ENCODE measurements around the gene CCDC144A.
A peak's percentile ranks its signal among the peaks of the same experiment; 100 is the strongest.
"Not testable (repeated sequence)": the region's sequence is repeated elsewhere in the genome, so short reads cannot be mapped to it uniquely, and the experiment has no call there.

The CCDC144A gene

DNA sequence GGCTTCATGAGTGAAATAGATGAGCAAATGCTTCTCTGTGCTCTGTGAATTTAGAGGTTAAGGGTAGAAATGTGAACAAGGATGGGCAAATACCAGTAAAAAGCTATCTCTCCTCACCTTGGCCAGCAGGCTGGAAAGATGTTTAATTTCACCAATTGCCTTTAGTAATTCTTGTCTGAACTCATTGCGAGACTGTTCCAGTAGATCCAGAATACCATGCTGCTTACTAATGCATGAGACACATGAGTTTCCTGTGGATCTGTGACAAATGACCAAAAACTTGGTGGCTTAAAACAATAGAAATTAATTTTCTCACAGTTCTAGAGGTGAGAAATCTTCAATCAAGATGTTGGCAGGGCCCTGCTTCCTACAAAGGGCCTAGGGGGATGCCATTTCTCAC is 27.1 kb upstream of the CCDC144A start:
- H3K4me3 ChIP-seq (ENCODE audit: low read length), result no peak overlapping the region
- TF ChIP-seq CTCF (IDR thresholded peaks at IDR 0.05; ENCODE audit: insufficient read depth, low read depth, low read length, missing control alignments), result no peak
- peak; percentile 74 for DNase-seq (ENCODE audit: low read depth)

- peak overlapping the region; percentile 48 for H3K4me3 ChIP-seq (ENCODE audit: low read length)
- DNase-seq (ENCODE audit: low read depth), result not testable (repeated sequence)
Observed at GRCh38 chr17:16666553-16666906, 23.5 kb upstream of the CCDC144A start.

DNA sequence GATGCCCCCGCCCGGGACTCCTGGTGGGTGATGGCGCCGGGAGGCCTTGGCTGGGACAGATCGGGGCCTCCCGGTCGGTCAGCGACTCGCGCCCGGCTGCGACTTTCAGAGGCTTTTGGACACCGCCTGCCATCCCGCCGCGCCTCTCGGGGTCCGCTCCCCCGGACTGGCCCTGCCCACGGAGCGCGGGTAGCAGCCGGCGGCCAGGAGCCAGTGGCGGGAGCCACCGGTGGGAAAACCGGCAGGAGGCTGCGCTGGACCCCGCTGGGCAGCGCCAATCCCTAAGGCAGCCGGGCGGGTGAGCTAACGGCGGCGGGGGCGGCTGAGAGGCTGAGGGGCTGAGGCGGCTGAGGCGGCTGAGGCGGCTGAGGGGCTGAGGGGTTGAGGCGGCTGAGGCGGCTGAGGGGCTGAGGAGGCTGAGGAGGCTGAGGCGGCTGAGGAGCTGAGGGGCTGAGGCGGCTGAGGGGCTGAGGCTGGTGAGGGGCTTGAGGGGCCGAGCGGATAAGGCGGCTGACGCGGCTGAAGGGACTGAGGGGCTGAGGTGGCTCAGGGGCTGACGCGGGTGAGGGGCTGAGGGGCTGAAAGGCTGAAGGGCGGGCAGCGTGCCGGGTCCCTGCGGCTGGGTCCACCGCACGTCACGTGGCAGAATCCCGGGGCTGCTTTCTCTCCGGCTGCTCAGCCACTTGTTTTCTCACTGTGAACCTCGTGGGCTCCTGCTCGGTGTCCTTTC is 23.0 kb upstream of the CCDC144A start:
- H3K4me3 ChIP-seq (ENCODE audit: low read length), result peak overlapping the region; percentile 48
- DNase-seq (ENCODE audit: low read depth), result not testable (repeated sequence)

- H3K4me3 ChIP-seq (ENCODE audit: low read length), result no peak overlapping the region
- DNase-seq (ENCODE audit: low read depth), result no peak
- TF ChIP-seq CTCF (IDR thresholded peaks at IDR 0.05; ENCODE audit: insufficient read depth, low read depth, low read length, missing control alignments), result no peak
Observed at GRCh38 chr17:16676676-16677268, 13.3 kb upstream of the CCDC144A start.

- not testable (repeated sequence) for H3K4me3 ChIP-seq (ENCODE audit: low read length); DNase-seq (ENCODE audit: low read depth)
Observed at GRCh38 chr17:16683290-16684138, 6.5 kb upstream of the CCDC144A start.

GRCh38 chr17:16686019-16686418 is 4.0 kb upstream of the CCDC144A start:
- peak; percentile 20 for DNase-seq (ENCODE audit: low read depth)
- not testable (repeated sequence) for H3K4me3 ChIP-seq (ENCODE audit: low read length)

DNA sequence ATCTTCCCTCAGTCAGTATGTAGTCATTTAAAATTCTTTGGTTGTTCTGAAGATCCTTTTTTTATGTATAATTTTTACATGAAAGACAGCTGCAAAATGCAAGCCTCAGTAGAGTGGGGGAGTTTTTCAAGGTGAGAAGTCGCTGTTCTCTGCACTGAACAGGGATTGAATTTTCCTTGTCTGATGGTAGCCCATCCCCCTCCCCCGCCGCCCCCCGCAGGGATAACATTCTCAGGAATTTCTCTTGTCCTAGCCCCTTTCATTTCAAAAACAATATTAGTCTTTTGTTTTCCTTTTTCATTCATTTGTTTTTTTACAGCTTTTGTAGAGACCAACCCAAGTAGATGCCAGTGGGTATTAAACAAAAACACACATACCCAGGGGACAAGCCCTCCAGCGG is 2.9 kb upstream of the CCDC144A start:
- H3K4me3 ChIP-seq (ENCODE audit: low read length); DNase-seq (ENCODE audit: low read depth): not testable (repeated sequence)

GRCh38 chr17:16690447-16690846 is 406 bp downstream of the CCDC144A start:
- H3K4me3 ChIP-seq (ENCODE audit: low read length); DNase-seq (ENCODE audit: low read depth): not testable (repeated sequence)

GRCh38 chr17:16697603-16698002 is 7.6 kb downstream of the CCDC144A start:
- not testable (repeated sequence) for H3K4me3 ChIP-seq (ENCODE audit: low read length); DNase-seq (ENCODE audit: low read depth)

DNA sequence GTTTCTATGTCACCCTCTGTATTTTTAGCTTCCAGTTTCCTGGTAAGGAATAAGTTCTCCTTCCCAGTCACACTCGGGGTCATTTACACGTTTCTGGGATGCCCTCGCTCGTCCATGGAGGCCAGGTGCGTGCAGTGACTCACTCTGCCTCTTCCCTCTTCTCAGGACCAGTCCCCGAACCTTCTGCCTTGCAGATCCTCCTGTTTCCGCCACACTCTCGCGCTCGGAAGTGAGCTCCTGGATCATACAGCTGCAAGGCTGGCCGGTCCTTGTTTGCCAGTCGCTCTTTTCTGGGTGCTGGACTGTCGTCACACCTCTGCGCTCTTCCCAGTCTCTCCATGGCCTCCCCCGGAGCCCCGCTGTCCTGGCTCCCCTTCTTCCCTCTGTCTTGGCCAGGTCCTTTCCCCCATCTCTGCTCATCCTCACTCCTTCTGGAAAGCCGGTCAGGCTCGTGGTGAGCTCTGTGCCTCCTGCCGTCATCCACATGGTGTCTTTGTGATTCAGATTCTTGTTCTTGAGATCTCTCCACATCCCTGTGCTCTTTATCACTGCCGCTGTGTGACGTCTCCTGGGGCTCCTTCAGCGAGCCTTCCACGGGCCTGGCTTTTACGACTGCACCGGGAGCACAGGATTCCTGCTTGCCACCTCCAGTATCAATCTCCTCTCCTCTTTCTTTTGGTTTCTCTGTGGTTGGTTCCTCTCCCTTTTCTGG is 55.6 kb downstream of the CCDC144A start:
- DNase-seq (ENCODE audit: low read depth), result peak; percentile 16
- not testable (repeated sequence) for H3K4me3 ChIP-seq (ENCODE audit: low read length)

GRCh38 chr17:16746571-16746970 is 56.5 kb downstream of the CCDC144A start:
- DNase-seq (ENCODE audit: low read depth); H3K4me3 ChIP-seq (ENCODE audit: low read length): not testable (repeated sequence)

DNA sequence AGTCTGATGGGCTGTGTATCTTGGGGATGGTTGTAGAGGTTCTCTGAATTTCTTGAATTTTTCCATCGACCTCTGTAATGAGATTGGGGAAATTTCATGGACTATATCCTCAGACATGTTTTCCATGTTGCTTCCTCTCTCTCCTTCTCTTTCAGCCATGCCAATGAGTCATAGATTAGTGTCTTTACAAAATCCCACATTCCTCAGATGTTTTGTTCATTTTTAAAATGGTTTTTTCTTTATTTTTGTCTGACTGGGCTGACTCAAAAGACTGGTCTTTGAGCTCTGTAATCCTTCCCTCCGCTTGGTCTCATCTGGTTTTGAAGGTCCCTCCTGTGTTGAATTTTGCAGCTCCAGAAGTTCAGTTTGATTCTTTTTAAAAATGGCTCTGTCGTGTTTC is 60.5 kb downstream of the CCDC144A start:
- not testable (repeated sequence) for H3K4me3 ChIP-seq (ENCODE audit: low read length); DNase-seq (ENCODE audit: low read depth)
